Ectodermal cell (in vitro differentiated cells): ENCODE measurements around the gene DHX32.

Experiments
- H3K27ac ChIP-seq: 2 replicates; pipeline ENCODE4 v1.7.0; 2013; ENCODE audit warnings: mild to moderate bottlenecking, low read depth, low read length; ENCODE audit not compliant: insufficient read depth, poor library complexity, severe bottlenecking
- H3K27me3 ChIP-seq: 2 replicates; pipeline ENCODE4 v1.7.0; 2013; ENCODE audit warnings: mild to moderate bottlenecking, low read length; ENCODE audit not compliant: insufficient read depth, control insufficient read depth, poor library complexity, severe bottlenecking
- H3K36me3 ChIP-seq: one replicate; pipeline ENCODE4 v1.7.0; 2013; ENCODE audit warnings: low read length; ENCODE audit not compliant: control insufficient read depth, insufficient read depth
- H3K4me1 ChIP-seq: one replicate; pipeline ENCODE4 v1.7.0; 2013; ENCODE audit warnings: low read length; ENCODE audit not compliant: control insufficient read depth, insufficient read depth
- H3K4me3 ChIP-seq: 2 replicates; pipeline ENCODE4 v1.7.0; 2013; ENCODE audit warnings: low read depth, low read length, control low read depth; ENCODE audit not compliant: insufficient read depth
- H3K9me3 ChIP-seq: 2 replicates; pipeline ENCODE4 v1.7.0; 2013; ENCODE audit warnings: mild to moderate bottlenecking, low read length, moderate library complexity; ENCODE audit not compliant: control insufficient read depth
- WGBS, 2 experiments: methylation state at CpG; one replicate each; pipeline ENCODE4 v1.1.7; 2013; ENCODE audit warnings: missing lambda C conversion rate in 2 of 2; 5-methylcytosine and 5-hydroxymethylcytosine counted together

Gene DHX32

DNA sequence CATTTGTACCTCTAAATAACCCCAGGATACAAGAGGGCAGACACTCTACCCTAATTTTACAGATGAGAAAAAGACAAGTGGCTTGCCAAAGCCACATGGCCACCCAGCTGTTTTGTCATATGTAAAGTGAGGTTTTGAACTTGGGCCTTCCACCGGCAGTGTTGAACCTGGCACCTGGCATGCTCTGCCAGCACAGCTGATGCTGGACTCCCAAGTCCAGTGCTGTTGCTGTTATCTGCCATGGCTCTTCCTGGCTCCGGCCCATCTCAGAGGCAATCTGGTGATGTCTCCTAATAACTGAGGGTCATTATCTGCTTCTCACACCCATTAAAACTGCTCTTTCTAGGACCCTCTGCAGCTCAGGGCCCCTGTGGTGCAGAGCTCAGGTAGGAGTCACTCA, 32.7 kb downstream of the DHX32 start:
- Histone ChIP-seq H3K36me3 (peaks cover 16% of the 10 kb centered on the region), H3K27me3 (no peaks in the 10 kb centered on the region), H3K9me3 (no peaks in the 10 kb centered on the region), H3K4me1 (no peaks in the 10 kb centered on the region), H3K27ac (no peak overlapping the region), H3K4me3 (no peak overlapping the region)
- 95% methylated on average over 2 of the region's 2 CpGs for WGBS, 2 experiments

GRCh38 chr10:125846894-125847293, 34.2 kb downstream of the DHX32 start:
- peaks cover 17% of the 10 kb centered on the region for H3K36me3 ChIP-seq
- no peaks in the 10 kb centered on the region for H3K9me3 ChIP-seq
- no peak overlapping the region for H3K4me3 ChIP-seq
- H3K27me3 ChIP-seq = no peaks in the 10 kb centered on the region
- H3K4me1 ChIP-seq = no peaks in the 10 kb centered on the region
- no peak overlapping the region for H3K27ac ChIP-seq
- 83 to 95% methylated on average over 1 to 3 of the region's 3 CpGs for WGBS, 2 experiments

DNA sequence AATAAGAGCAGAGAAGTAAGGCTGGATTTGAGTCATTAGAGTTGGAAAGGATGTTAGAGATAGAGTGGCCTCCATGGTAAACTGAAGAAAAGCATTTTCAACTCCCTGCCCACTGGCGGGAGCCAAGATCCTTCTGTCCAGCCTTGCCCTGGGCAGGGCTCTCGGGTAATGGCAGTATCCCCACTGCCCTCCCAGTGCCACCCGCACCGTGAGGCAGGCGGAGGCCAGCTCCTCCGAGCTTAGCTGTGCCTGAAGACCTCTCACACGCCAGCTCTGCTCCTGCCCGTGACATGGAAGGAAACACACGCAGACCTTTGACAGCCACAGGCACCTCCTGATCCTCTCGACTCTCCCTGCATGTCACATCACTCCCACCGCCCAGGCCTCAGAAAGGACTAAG, 35.5 kb downstream of the DHX32 start:
- no peak overlapping the region for H3K4me3 ChIP-seq
- no peaks in the 10 kb centered on the region for H3K9me3 ChIP-seq
- H3K27me3 ChIP-seq = no peaks in the 10 kb centered on the region
- H3K27ac ChIP-seq = no peak overlapping the region
- WGBS, 2 experiments = 95 to 98% methylated on average over 11 of the region's 11 CpGs
- H3K4me1 ChIP-seq = no peaks in the 10 kb centered on the region
- peaks cover 23% of the 10 kb centered on the region for H3K36me3 ChIP-seq

GRCh38 chr10:125844751-125845221, 36.3 kb downstream of the DHX32 start:
- Histone ChIP-seq H3K4me3 (no peak overlapping the region), H3K27me3 (no peaks in the 10 kb centered on the region), H3K36me3 (peaks cover 31% of the 10 kb centered on the region), H3K4me1 (no peaks in the 10 kb centered on the region), H3K27ac (no peak overlapping the region), H3K9me3 (no peaks in the 10 kb centered on the region)
- WGBS, 2 experiments = 94 to 95% methylated on average over 7 of the region's 7 CpGs

DNA sequence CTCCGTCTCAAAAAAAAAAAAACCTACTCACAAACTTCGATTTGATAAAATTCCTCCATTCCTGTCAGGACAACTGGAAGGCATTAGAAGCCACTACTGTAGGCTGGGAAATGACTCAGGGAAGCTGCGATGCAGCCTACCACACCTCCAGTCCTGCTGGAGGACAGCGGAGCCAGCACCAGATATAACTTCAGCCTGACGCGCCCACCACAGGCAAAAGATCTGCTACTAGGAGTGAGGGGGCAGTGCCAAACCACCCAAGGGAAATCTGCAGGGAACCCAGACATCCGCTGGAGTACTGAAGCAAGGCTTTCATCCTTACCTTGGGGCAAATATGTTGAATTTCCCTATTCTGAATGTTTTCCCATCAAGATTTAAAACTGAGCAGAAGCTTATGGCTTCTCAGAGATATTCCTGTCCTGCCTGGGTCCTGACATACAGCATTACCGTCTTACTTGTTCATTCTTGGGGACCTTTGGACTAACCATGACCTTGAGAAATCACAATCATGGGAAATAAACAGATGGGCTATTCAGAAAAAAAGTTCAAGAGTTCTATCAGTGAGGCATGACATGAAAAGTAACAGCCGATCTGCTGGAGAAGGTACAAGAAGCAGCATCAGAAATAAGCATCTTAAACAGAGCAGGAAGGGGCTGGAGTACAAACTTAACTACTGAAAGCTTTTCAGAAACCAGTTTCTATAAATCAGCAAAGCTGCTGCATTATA, 37.3 kb downstream of the DHX32 start:
- 94 to 97% methylated on average over 9 of the region's 9 CpGs for WGBS, 2 experiments
- no peak overlapping the region for H3K27ac ChIP-seq
- no peaks in the 10 kb centered on the region for H3K9me3 ChIP-seq
- H3K4me1 ChIP-seq = no peaks in the 10 kb centered on the region
- peaks cover 38% of the 10 kb centered on the region for H3K36me3 ChIP-seq
- no peaks in the 10 kb centered on the region for H3K27me3 ChIP-seq
- no peak overlapping the region for H3K4me3 ChIP-seq

DNA sequence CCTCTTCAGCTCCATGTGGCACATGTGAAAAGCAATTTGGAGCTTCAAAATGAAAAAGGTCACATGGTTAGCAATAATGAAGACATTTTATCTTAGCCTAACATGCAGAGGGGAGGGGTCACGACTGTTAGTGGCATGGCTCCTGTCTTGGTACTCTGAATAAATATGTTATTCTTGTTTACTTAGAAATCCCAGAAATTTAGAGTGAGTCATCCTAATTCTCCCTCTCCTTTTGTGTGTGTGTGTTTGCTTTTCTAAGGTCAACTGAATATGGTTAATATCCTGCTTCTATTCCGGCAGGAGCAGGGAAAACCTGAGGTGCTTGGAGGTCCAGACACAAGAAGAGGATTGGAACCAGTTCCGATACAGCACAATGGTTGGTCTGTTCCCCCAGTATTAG, 40.1 kb downstream of the DHX32 start:
- Histone ChIP-seq H3K9me3 (no peaks in the 10 kb centered on the region), H3K27ac (no peak overlapping the region), H3K4me3 (no peak overlapping the region), H3K27me3 (no peaks in the 10 kb centered on the region), H3K4me1 (no peaks in the 10 kb centered on the region), H3K36me3 (peaks cover 50% of the 10 kb centered on the region)
- WGBS, 2 experiments = 90 to 97% methylated on average over 3 of the region's 3 CpGs

GRCh38 chr10:125840406-125840805, 40.7 kb downstream of the DHX32 start:
- H3K36me3 ChIP-seq = peaks cover 52% of the 10 kb centered on the region
- 95 to 96% methylated on average over 9 of the region's 9 CpGs for WGBS, 2 experiments
- no peak overlapping the region for H3K27ac ChIP-seq
- H3K4me3 ChIP-seq = no peak overlapping the region
- H3K27me3 ChIP-seq = no peaks in the 10 kb centered on the region
- H3K4me1 ChIP-seq = no peaks in the 10 kb centered on the region
- H3K9me3 ChIP-seq = no peaks in the 10 kb centered on the region

DNA sequence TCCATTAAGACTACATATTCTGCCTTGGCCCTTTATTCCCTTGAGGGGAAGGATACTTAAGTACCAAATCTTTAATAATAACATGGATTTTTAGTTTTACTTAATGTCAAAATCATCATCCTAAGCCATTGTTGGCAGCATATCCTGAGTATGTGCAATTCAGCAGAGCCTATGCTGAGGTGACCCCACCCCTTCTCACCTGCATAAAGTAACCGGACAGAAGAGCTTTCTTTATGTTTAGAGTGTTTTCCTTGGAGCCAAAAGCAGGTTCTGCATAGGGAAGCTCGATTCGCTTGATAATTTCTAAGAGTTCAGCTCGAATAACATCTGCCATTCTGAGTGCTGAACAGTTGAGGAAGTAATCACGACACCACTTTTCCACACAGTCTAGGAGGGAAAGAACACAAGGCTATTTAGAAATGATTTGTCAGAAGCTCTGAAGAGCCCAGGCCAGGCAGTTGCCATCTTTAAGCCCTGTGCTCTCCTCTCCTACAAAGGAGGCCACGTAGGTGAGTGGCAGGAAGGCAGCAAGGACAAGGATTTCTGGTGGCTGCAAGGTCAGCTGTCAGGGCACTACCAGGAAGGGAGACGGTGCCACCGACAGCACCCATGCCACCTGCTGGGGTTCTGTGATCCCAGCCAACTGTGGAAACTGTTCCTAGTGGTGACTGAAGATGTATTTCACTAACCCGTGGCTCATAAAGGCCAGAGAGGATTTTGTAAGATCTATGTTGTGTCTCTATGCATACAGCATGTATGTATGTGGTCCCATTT, 42.1 kb downstream of the DHX32 start:
- H3K4me1 ChIP-seq = no peaks in the 10 kb centered on the region
- H3K36me3 ChIP-seq = peaks cover 54% of the 10 kb centered on the region
- no peak overlapping the region for H3K27ac ChIP-seq
- no peaks in the 10 kb centered on the region for H3K27me3 ChIP-seq
- no peak overlapping the region for H3K4me3 ChIP-seq
- no peaks in the 10 kb centered on the region for H3K9me3 ChIP-seq
- 92 to 94% methylated on average over 9 of the region's 9 CpGs for WGBS, 2 experiments

GRCh38 chr10:125836746-125837145, 44.3 kb downstream of the DHX32 start:
- peaks cover 65% of the 10 kb centered on the region for H3K36me3 ChIP-seq

DNA sequence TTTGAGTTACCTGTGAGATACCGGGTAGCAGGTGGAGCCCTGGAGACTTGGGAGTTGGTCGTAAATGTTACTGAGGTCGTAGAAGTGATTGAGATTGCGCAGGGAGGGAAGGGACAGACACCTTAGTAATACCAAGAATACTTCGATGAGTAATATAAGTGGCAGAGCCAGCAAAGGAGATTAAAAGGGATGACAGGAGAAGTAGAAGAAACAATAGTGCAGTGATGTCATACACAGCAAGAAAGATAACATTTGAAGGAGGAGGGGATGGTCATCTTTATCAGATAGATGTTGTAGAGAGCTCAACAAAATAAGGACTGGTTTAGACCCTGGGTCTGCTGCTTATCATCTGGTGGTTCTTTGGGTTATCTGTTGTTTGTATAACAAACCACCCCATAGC, 52.8 kb downstream of the DHX32 start:
- Histone ChIP-seq H3K4me3 (no peak overlapping the region), H3K36me3 (peaks cover 46% of the 10 kb centered on the region), H3K27me3 (no peaks in the 10 kb centered on the region), H3K27ac (no peak overlapping the region), H3K4me1 (peaks cover 7% of the 10 kb centered on the region), H3K9me3 (no peaks in the 10 kb centered on the region)
- 94 to 96% methylated on average over 5 of the region's 5 CpGs for WGBS, 2 experiments

More at GRCh38 chr10:125836746-125837145, 44.3 kb downstream of the DHX32 start:
- WGBS, 2 experiments = 94 to 99% methylated on average over 2 of the region's 2 CpGs
- Histone ChIP-seq H3K4me3 (no peak overlapping the region), H3K9me3 (no peaks in the 10 kb centered on the region), H3K4me1 (no peaks in the 10 kb centered on the region), H3K27me3 (no peaks in the 10 kb centered on the region), H3K27ac (no peak overlapping the region)
